WTC11 (cell line): ENCODE data around the gene RIOK1. TPM values are rescaled to one million over a fixed set of nuclear protein-coding genes. Genes with fewer than 3 reads are reported as not detected.

Experiments used
- ATAC-seq: fragments of 200-7000 bp; cut with Tn5 transposase; 2 replicates; pipeline ENCODE4 v1.10.0; 2021; ENCODE audit warnings: mild to moderate bottlenecking, moderate library complexity
- CTCF ChIA-PET: fragments of 300-600 bp; sonication (Branson Sonifier 250); formaldehyde crosslinking; loops from one replicate; lab custom pipeline; 2021; ENCODE audit warnings: antibody characterized with exemption; lab: Charles Lee
- POLR2A ChIA-PET: fragments of 350-600 bp; sonication (Branson Sonifier 250); formaldehyde crosslinking; loops from one replicate; lab custom pipeline; 2021; ENCODE audit warnings: antibody characterized with exemption; lab: Charles Lee
- DNase-seq: peaks from one replicate; pipeline ENCODE4 v3.0.0; 2021; ENCODE audit warnings: low spot score
- H3K27ac Mint-ChIP-seq: 2 replicates; pipeline ENCODE4 v1.8.0; 2021; ENCODE audit warnings: mixed read lengths
- H3K27me3 Mint-ChIP-seq: 2 replicates; pipeline ENCODE4 v1.8.0; 2021; ENCODE audit warnings: low read depth, mild to moderate bottlenecking, moderate library complexity, mixed read lengths
- H3K36me3 Mint-ChIP-seq: 2 replicates; pipeline ENCODE4 v1.8.0; 2021; ENCODE audit warnings: mixed read lengths
- H3K4me1 Mint-ChIP-seq: 2 replicates; pipeline ENCODE4 v1.8.0; 2022; ENCODE audit warnings: mixed read lengths
- H3K4me3 Mint-ChIP-seq: 2 replicates; pipeline ENCODE4 v1.8.0; 2021; ENCODE audit warnings: mild to moderate bottlenecking, moderate library complexity, mixed read lengths
- H3K9me3 Mint-ChIP-seq: 2 replicates; pipeline ENCODE4 v1.8.0; 2021; ENCODE audit warnings: mixed read lengths
- ATF1 ChIP-seq: sonication (generic); formaldehyde crosslinking; IDR thresholded peaks from 2 replicates; pipeline ENCODE4 v1.8.1; 2023; ENCODE audit warnings: mild to moderate bottlenecking, moderate library complexity, missing genetic modification reagents
- ATF3 ChIP-seq: sonication (generic); formaldehyde crosslinking; conservative IDR thresholded peaks from 2 replicates; pipeline ENCODE4 v1.8.1; 2022; ENCODE audit warnings: mild to moderate bottlenecking, missing genetic modification reagents
- CBFB ChIP-seq: sonication (generic); formaldehyde crosslinking; IDR thresholded peaks from 2 replicates; pipeline ENCODE4 v1.8.1; 2022; ENCODE audit warnings: mild to moderate bottlenecking, low read depth, missing genetic modification reagents
- CREM ChIP-seq: sonication (generic); formaldehyde crosslinking; IDR thresholded peaks from 2 replicates; pipeline ENCODE4 v1.8.1; 2022; ENCODE audit warnings: mild to moderate bottlenecking, missing genetic modification reagents, moderate library complexity
- ERG ChIP-seq: fragments of 250-450 bp; sonication (Bioruptor Pico); IDR thresholded peaks from 2 replicates; pipeline ENCODE4 v1.8.0; 2021; ENCODE audit warnings: mild to moderate bottlenecking
- FOXK1 ChIP-seq: sonication (generic); formaldehyde crosslinking; IDR thresholded peaks from 2 replicates; pipeline ENCODE4 v1.8.0; 2022; ENCODE audit warnings: mild to moderate bottlenecking, moderate library complexity, missing genetic modification reagents
- FOXP1 ChIP-seq: sonication (generic); formaldehyde crosslinking; IDR thresholded peaks from 2 replicates; pipeline ENCODE4 v1.8.0; 2022; ENCODE audit warnings: missing genetic modification reagents, mild to moderate bottlenecking, moderate library complexity, borderline replicate concordance
- GABPB1 ChIP-seq: sonication (generic); formaldehyde crosslinking; IDR thresholded peaks from 2 replicates; pipeline ENCODE4 v1.8.1; 2023; ENCODE audit warnings: mild to moderate bottlenecking, missing genetic modification reagents
- GRHL2 ChIP-seq: fragments of 250-450 bp; sonication (Bioruptor Pico); IDR thresholded peaks from 2 replicates; pipeline ENCODE4 v1.8.0; 2022; ENCODE audit warnings: mild to moderate bottlenecking, moderate library complexity; ENCODE audit not compliant: insufficient replicate concordance, severe bottlenecking
- HMGA2 ChIP-seq: fragments of 250-450 bp; sonication (Bioruptor Pico); IDR thresholded peaks from 2 replicates; pipeline ENCODE4 v1.4.0; 2021; ENCODE audit warnings: mild to moderate bottlenecking, moderate library complexity
- IRF1 ChIP-seq: sonication (generic); formaldehyde crosslinking; IDR thresholded peaks from 2 replicates; pipeline ENCODE4 v1.8.0; 2023; ENCODE audit warnings: missing genetic modification reagents
- JAZF1 ChIP-seq: fragments of 250-450 bp; sonication (Bioruptor Pico); IDR thresholded peaks from 2 replicates; pipeline ENCODE4 v1.9.0; 2021; ENCODE audit warnings: moderate library complexity, mild to moderate bottlenecking, inconsistent platforms
- KAT7 ChIP-seq: sonication (generic); formaldehyde crosslinking; IDR thresholded peaks from 2 replicates; pipeline ENCODE4 v1.8.1; 2023; ENCODE audit warnings: missing genetic modification reagents, mild to moderate bottlenecking, borderline replicate concordance
- NFATC4 ChIP-seq: fragments of 250-450 bp; sonication (Bioruptor Pico); IDR thresholded peaks from 2 replicates; pipeline ENCODE4 v1.9.0; 2021; ENCODE audit warnings: mild to moderate bottlenecking
- NR1H2 ChIP-seq: sonication (generic); formaldehyde crosslinking; IDR thresholded peaks from 2 replicates; pipeline ENCODE4 v1.9.0; 2021; ENCODE audit warnings: mild to moderate bottlenecking, moderate library complexity, missing genetic modification reagents
- NR2C2 ChIP-seq: sonication (generic); formaldehyde crosslinking; IDR thresholded peaks from 2 replicates; pipeline ENCODE4 v1.8.0; 2022; ENCODE audit warnings: mild to moderate bottlenecking, missing genetic modification reagents
- RORB ChIP-seq: fragments of 250-450 bp; sonication (Bioruptor Pico); IDR thresholded peaks from 2 replicates; pipeline ENCODE4 v1.9.0; 2021; ENCODE audit warnings: mild to moderate bottlenecking
- ZNF263 ChIP-seq: sonication (generic); formaldehyde crosslinking; IDR thresholded peaks from 2 replicates; pipeline ENCODE4 v1.8.1; 2022; ENCODE audit warnings: low read depth, mild to moderate bottlenecking, moderate library complexity, missing genetic modification reagents
- ZNF317 ChIP-seq: sonication (generic); formaldehyde crosslinking; IDR thresholded peaks from 2 replicates; pipeline ENCODE4 v1.8.1; 2023; ENCODE audit warnings: low read depth, mild to moderate bottlenecking, moderate library complexity, missing genetic modification reagents, borderline replicate concordance
- ZNF671 ChIP-seq: fragments of 250-450 bp; sonication (Bioruptor Pico); IDR thresholded peaks from 2 replicates; pipeline ENCODE4 v1.8.0; 2021; ENCODE audit warnings: mild to moderate bottlenecking
- total RNA-seq: library from RNA; stranded (reverse); gene quantifications from 3 replicates; pipeline ENCODE4 v1.2.3, GENCODE V29; 2021
- TF ChIP-seq, protein P1 (sequence below): fragments of 250-450 bp; sonication (Bioruptor Pico); IDR thresholded peaks from 2 replicates; pipeline ENCODE4 v1.9.0; 2021; ENCODE audit warnings: mild to moderate bottlenecking

Gene RIOK1
- total RNA-seq, 1 experiment from 2014 or later, result 25.6 TPM

- TF ChIP-seq NFATC4 (CRISPR knock-in tag), result no peak
- TF ChIP-seq NR1H2 (CRISPR knock-in tag), result no peak
Observed at GRCh38 chr6:7411328-7411727, 21.7 kb downstream of the RIOK1 start (continued).

DNA sequence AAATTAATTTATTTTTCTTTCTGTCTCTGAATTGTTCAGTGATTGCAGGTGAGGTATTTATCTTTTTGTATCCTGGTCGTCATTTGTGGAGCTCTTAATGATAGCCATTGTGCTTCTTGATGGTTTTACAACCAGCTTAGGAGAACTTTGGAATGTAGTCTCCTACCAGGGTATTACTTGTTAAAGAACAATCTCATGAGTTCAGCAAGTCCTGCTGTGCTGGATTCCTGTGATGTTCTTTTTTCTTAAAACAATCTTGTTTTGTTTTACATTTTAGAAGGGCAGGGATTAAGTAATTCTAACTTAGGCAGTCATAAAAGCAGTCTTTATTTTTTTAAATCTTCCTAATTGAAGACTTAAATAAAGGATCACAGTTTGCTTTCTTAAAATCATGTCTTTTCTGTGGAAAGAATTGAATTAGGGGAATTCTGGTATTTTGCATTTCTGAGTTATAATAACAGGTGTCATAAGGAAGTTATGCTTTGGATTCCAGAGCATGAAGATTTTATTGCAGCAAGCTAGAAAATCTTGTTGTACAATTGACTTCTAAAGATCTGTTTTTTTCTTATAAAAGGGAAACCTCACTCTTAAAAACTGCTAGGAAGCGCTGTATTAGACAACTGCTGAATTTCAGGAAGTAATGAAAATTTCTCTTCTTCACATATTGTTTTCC is 23.7 kb downstream of the RIOK1 start:
- POLR2A ChIA-PET, result no interaction called here
- no peak for ATAC-seq
- TF ChIP-seq ZNF263 (CRISPR knock-in tag) (no peak), FOXP1 (CRISPR knock-in tag) (no peak), IRF1 (CRISPR knock-in tag) (no peak), ERG (CRISPR knock-in tag) (no peak), GRHL2 (no peak), HMGA2 (CRISPR knock-in tag) (no peak), NR2C2 (CRISPR knock-in tag) (no peak), GABPB1 (CRISPR knock-in tag) (no peak), ZNF317 (no peak)
- TF ChIP-seq, all 79 proteins: peak for 0
- DNase-seq, result no peak
- no peaks in the 10 kb centered on the region; the same call in 1 of the 2 replicates for H3K4me1 Mint-ChIP-seq
- CTCF ChIA-PET, result interaction anchor here (0.6 kb wide), 1 partner anchor 203 kb away, joined by 4 read pairs; no protein-coding TSS in a partner anchor
- peak overlapping the region; percentile 66; the same call in 1 of the 2 replicates for H3K27ac Mint-ChIP-seq
- peaks cover 56% of the 10 kb centered on the region for H3K36me3 Mint-ChIP-seq
- no peaks in the 10 kb centered on the region for H3K9me3 Mint-ChIP-seq
- H3K4me3 Mint-ChIP-seq, result no peak overlapping the region
- no peaks in the 10 kb centered on the region for H3K27me3 Mint-ChIP-seq

DNA sequence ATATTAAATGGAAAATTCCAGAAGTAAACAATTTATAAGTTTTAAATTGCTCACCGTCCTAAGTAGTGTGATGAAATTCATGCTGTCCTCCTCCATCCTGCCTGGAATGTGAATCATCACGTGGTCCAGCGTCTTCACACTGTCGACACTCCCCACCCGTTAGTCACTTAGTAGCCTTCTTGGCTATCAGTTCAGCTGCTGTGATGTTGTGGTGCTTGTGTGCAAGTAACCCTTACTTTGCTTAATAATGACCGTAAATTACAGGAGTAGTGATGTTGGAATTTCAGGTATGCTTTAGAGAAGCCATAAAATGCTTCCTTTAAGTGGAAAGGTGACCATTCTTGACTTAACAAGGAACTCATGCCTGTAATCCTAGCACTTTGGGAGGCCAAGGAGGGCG is 25.2 kb downstream of the RIOK1 start:
- no peaks in the 10 kb centered on the region for H3K9me3 Mint-ChIP-seq
- ATAC-seq (no peak; the same call in 1 of the 2 replicates), DNase-seq (no peak)
- ChIA-PET POLR2A (no interaction called here), CTCF (no interaction called here)
- no peak overlapping the region for H3K27ac Mint-ChIP-seq
- no peak overlapping the region for H3K4me3 Mint-ChIP-seq
- TF ChIP-seq ATF1 (CRISPR knock-in tag) (no peak), CREM (no peak), ATF3 (CRISPR knock-in tag) (no peak), NFATC4 (CRISPR knock-in tag) (no peak), ZNF671 (CRISPR knock-in tag) (no peak), ZNF317 (no peak), CBFB (CRISPR knock-in tag) (no peak), JAZF1 (no peak), FOXK1 (CRISPR knock-in tag) (no peak), KAT7 (no peak), RORB (CRISPR knock-in tag) (no peak)
- TF ChIP-seq, protein P1, sequence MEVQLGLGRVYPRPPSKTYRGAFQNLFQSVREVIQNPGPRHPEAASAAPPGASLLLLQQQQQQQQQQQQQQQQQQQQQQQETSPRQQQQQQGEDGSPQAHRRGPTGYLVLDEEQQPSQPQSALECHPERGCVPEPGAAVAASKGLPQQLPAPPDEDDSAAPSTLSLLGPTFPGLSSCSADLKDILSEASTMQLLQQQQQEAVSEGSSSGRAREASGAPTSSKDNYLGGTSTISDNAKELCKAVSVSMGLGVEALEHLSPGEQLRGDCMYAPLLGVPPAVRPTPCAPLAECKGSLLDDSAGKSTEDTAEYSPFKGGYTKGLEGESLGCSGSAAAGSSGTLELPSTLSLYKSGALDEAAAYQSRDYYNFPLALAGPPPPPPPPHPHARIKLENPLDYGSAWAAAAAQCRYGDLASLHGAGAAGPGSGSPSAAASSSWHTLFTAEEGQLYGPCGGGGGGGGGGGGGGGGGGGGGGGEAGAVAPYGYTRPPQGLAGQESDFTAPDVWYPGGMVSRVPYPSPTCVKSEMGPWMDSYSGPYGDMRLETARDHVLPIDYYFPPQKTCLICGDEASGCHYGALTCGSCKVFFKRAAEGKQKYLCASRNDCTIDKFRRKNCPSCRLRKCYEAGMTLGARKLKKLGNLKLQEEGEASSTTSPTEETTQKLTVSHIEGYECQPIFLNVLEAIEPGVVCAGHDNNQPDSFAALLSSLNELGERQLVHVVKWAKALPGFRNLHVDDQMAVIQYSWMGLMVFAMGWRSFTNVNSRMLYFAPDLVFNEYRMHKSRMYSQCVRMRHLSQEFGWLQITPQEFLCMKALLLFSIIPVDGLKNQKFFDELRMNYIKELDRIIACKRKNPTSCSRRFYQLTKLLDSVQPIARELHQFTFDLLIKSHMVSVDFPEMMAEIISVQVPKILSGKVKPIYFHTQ (CRISPR knock-in tag), result no peak
- H3K27me3 Mint-ChIP-seq, result no peaks in the 10 kb centered on the region
- H3K36me3 Mint-ChIP-seq, result peaks cover 58% of the 10 kb centered on the region
- H3K4me1 Mint-ChIP-seq, result no peaks in the 10 kb centered on the region; the same call in 1 of the 2 replicates
